Stromal cell of bone marrow (primary cell): Measurements from ENCODE around the gene AKAP8L.

Experiments used
- DNase-seq: peaks from one replicate; pipeline ENCODE4 v3.0.0-alpha.2; 2012; ENCODE audit warnings: low read depth

The AKAP8L gene

GRCh38 chr19:15448778-15449619, 30.2 kb upstream of the AKAP8L start:
- DNase-seq, result no peak

GRCh38 chr19:15448044-15448777, 29.4 kb upstream of the AKAP8L start:
- no peak for DNase-seq

GRCh38 chr19:15447057-15447456, 28.3 kb upstream of the AKAP8L start:
- DNase-seq, result no peak

- DNase-seq, result no peak
Observed at GRCh38 chr19:15445807-15446376, 27.1 kb upstream of the AKAP8L start.

- DNase-seq, result no peak
Observed at GRCh38 chr19:15445227-15445605, 26.4 kb upstream of the AKAP8L start.

- DNase-seq, result no peak
Observed at GRCh38 chr19:15444505-15445226, 25.9 kb upstream of the AKAP8L start.

GRCh38 chr19:15443838-15444237, 25.1 kb upstream of the AKAP8L start:
- DNase-seq, result no peak

GRCh38 chr19:15443325-15443724, 24.5 kb upstream of the AKAP8L start:
- DNase-seq, result no peak

- DNase-seq, result no peak
Observed at GRCh38 chr19:15442142-15442920, 23.5 kb upstream of the AKAP8L start.

- no peak for DNase-seq
Observed at GRCh38 chr19:15441317-15441716, 22.5 kb upstream of the AKAP8L start.

- DNase-seq, result no peak
Observed at GRCh38 chr19:15439821-15440641, 21.2 kb upstream of the AKAP8L start.

- no peak for DNase-seq
Observed at GRCh38 chr19:15439078-15439799, 20.5 kb upstream of the AKAP8L start.

GRCh38 chr19:15438577-15438976, 19.8 kb upstream of the AKAP8L start:
- no peak for DNase-seq

GRCh38 chr19:15438124-15438496, 19.3 kb upstream of the AKAP8L start:
- no peak for DNase-seq

- DNase-seq, result no peak
Observed at GRCh38 chr19:15437355-15438123, 18.8 kb upstream of the AKAP8L start.

GRCh38 chr19:15436826-15437110, 18.0 kb upstream of the AKAP8L start:
- DNase-seq, result no peak

- no peak for DNase-seq
Observed at GRCh38 chr19:15436012-15436825, 17.4 kb upstream of the AKAP8L start.

- no peak for DNase-seq
Observed at GRCh38 chr19:15433519-15434069, 14.8 kb upstream of the AKAP8L start.
